Coronary artery (tissue), 2 donors: ENCODE data around the gene MMD2.
A peak's percentile ranks its signal among the peaks of the same experiment; 100 is the strongest.

ENCODE experiments used
- DNase-seq: peaks from one replicate; pipeline ENCODE4 v3.0.0-alpha.2; 2017; ENCODE audit warnings: low spot score
- H3K27ac ChIP-seq, 2 donors: fragments of 200-600 bp; sonication (generic); one replicate each; pipeline ENCODE4 v1.5.1; 2016 to 2019
- H3K4me3 ChIP-seq: fragments of 200-600 bp; sonication (generic); 2 replicates; pipeline ENCODE4 v1.5.1; 2016; ENCODE audit warnings: mild to moderate bottlenecking, moderate library complexity
- TF ChIP-seq, protein P1 (sequence below): fragments of 200-600 bp; sonication (generic); IDR thresholded peaks from one replicate; pipeline ENCODE4 v1.5.1; 2019; ENCODE audit warnings: antibody characterized with exemption

Gene MMD2

DNA sequence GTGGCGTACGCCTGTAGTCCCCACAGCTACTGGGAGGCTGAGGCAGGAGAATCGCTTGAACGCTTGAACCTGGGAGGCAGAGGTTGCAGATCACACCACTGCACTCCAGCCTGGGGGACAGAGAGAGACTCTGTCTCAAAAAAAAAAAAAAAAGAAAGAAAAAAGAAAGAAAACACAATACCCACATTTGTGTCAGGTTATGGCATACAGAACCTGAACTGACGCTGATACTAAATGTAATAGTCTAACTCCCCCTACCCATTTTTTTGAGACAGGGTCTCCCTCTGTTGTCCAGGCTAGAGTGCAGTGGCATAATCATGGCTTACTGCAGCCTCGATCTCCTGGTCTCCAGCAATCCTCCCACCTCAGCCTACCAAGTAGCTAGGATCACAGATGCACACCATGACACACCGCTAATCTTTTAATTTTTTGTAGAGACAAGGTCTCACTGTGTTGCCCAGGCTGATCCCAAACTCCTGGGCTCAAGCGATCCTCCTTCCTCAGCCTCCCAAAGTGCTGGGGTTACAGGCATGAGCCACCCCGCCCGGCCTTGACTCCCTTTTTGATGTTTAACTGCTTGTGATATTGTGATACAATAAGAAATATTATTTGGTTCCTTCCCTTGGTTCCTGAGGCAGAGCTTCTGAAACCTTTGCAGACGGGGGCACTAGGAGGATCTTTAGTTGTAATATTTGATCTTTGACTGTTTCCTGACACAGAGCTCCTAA is 6.5 kb upstream of the MMD2 start:
- TF ChIP-seq, protein P1, sequence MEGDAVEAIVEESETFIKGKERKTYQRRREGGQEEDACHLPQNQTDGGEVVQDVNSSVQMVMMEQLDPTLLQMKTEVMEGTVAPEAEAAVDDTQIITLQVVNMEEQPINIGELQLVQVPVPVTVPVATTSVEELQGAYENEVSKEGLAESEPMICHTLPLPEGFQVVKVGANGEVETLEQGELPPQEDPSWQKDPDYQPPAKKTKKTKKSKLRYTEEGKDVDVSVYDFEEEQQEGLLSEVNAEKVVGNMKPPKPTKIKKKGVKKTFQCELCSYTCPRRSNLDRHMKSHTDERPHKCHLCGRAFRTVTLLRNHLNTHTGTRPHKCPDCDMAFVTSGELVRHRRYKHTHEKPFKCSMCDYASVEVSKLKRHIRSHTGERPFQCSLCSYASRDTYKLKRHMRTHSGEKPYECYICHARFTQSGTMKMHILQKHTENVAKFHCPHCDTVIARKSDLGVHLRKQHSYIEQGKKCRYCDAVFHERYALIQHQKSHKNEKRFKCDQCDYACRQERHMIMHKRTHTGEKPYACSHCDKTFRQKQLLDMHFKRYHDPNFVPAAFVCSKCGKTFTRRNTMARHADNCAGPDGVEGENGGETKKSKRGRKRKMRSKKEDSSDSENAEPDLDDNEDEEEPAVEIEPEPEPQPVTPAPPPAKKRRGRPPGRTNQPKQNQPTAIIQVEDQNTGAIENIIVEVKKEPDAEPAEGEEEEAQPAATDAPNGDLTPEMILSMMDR = no peak
- no peak overlapping the region for H3K4me3 ChIP-seq
- DNase-seq = no peak
- no peak overlapping the region for H3K27ac ChIP-seq

- H3K27ac ChIP-seq = no peak overlapping the region
- H3K4me3 ChIP-seq = no peak overlapping the region
- TF ChIP-seq, protein P1 = no peak
- DNase-seq = no peak
Observed at GRCh38 chr7:4964506-4964905, 5.5 kb upstream of the MMD2 start.

DNA sequence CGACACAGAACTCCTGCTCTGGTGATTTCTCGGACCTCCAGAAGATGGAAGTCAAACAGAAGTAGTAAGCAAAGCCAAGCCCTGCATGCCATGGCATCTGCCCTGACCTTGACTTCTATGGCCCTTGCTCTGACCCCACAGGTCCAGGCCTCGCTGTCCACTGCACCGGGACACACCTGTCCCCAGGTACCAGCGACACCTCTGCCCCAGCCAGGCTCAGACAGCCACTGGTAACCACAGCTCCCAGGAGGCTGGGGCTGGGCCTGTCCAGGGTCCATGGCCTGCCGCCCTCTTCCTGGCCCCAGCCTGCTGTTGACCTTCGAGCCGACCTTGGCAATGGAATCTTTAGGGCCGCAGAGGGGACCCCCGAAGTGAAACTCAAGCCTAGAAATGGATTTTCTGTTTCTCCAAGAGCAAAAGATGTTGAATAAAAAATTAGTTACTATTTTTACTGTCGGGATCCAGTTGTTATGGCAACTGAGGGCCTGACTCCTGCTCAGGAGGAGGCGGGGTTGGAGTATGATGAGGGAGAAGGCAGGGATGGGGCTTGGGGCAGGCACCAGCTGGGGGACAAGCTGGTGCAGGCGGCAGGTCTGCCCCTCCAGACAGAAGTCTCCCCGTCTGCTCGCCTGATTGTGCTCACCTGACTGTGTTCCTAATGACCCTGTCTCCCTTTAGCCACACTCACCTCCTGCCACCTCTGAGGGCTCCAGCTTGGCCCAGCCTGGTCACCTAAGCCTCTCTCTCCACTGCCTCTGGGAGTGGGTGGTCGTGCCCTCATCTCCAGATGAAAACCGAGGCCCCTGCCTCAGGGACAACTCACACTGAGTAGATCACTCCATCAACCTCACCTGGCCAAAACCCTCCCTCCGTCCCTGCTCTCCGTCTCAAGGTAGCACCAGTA is 4.1 kb upstream of the MMD2 start:
- DNase-seq = no peak
- TF ChIP-seq, protein P1 = no peak
- no peak overlapping the region for H3K27ac ChIP-seq
- no peak overlapping the region for H3K4me3 ChIP-seq

GRCh38 chr7:4960363-4960762 is 1.4 kb upstream of the MMD2 start:
- Histone ChIP-seq H3K4me3 (no peak overlapping the region), H3K27ac (no peak overlapping the region)
- TF ChIP-seq, protein P1 = no peak
- DNase-seq = no peak

DNA sequence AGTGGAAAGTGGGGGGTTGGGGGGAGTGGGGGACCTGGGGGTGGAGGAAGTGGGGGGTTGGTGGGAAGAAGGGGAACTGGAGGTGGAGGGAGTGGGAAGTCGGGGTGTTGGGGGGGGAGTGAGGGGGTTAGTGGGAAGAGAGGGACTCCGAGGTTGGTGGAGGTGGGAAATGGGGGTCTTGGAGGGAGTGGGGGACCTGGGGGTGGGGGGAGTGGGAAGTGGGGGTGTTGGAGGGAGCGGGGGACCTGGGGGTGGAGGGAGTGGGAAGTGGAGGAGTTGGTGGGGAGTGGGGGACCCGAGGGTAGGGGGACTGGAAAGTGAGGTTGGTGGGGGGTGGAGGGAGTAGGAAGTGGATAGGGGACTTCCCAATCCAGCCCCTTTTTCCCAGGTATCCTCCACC is 906 bp upstream of the MMD2 start:
- Histone ChIP-seq H3K4me3 (no peak overlapping the region), H3K27ac (no peak overlapping the region)
- TF ChIP-seq, protein P1 = no peak
- DNase-seq = no peak

DNA sequence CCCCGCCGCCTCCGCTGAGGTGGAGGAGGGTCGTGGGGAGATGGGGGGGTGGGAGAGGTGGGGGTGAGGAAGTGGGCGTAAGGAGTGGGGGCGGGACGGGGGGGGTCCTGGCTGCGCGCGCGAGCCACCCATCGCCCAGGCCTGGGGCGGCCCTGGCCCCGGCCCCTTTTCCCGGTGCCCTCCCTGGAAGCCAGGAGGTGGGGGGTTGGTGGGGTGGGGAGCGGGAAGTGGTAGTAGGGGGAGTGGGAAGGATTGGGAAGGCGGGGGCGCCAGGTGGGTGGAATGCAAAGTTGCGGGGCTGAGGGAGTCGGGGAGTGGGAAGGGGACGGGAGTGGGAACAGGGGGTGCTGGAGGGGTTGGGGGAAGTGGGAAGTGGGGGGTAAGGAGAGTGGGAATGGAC is 319 bp upstream of the MMD2 start:
- no peak for DNase-seq
- peak overlapping the region; percentile 71 for H3K4me3 ChIP-seq
- TF ChIP-seq, protein P1 = no peak
- H3K27ac ChIP-seq = no peak overlapping the region
